HS-27A (cell line): ENCODE data around the gene PCDHB6.
"Not testable (repeated sequence)": the region's sequence is repeated elsewhere in the genome, so short reads cannot be mapped to it uniquely, and the experiment has no call there.

Source experiments
- DNase-seq: peaks from one replicate; pipeline ENCODE4 v3.0.0-alpha.2; 2012; ENCODE audit warnings: low read depth, missing footprints

Gene PCDHB6

DNA sequence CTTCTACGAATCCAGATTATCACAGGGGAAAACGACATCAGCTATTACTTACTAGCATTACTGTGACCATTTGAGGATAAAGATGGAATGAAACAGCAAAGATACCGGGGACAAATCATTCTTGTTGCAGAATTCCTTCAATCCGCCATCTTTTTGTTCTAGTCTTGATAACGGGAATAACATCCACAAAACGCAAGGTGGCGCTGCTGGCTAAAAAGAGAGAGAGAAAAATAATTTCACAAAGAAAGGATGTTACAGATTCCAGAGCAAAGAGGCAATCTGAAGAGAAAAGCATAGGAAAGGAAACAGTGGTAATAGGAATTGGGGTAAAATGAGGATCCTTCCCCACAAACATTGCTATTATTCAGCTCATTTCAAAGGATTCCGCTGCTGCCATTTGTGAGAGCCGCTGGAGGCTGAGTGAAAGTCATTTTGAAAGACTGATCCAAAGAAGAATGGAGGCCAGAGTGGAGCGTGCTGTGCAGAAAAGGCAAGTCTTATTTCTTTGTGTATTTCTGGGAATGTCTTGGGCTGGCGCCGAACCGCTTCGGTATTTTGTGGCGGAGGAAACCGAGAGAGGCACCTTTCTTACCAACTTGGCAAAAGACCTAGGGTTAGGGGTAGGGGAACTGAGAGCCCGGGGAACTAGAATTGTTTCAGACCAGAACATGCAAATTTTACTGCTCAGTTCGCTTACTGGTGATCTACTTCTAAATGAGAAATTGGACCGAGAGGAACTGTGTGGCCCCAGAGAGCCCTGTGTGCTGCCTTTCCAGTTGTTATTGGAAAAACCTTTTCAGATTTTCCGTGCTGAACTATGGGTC lies 22.7 kb downstream of the PCDHB6 start, which contains the start of gene PCDHB7:
Gene PCDHB7, plus strand, starts transcription at position 264 of the 824 bp plus-strand sequence. Its CDS starts 192 bp downstream, at position 456.
- DNase-seq: no peak

DNA sequence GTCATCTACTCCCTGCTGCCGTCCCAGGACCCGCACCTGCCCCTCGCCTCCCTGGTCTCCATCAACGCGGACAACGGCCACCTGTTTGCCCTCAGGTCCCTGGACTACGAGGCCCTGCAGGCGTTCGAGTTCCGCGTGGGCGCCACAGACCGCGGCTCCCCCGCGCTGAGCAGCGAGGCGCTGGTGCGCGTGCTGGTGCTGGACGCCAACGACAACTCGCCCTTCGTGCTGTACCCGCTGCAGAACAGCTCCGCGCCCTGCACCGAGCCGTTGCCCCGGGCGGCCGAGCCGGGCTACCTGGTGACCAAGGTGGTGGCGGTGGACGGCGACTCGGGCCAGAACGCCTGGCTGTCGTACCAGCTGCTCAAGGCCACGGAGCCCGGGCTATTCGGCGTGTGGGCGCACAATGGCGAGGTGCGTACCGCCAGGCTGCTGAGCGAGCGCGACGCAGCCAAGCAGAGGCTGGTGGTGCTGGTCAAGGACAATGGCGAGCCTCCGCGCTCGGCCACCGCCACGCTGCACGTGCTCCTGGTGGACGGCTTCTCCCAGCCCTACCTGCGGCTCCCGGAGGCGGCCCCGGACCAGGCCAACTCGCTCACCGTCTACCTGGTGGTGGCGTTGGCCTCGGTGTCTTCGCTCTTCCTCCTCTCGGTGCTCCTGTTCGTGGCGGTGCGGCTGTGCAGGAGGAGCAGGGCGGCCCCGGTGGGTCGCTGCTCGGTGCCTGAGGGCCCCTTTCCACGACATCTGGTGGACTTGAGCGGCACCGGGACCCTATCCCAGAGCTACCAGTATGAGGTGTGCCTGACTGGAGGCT lies 24.6 kb downstream of the PCDHB6 start:
- not testable (repeated sequence) for DNase-seq

DNA sequence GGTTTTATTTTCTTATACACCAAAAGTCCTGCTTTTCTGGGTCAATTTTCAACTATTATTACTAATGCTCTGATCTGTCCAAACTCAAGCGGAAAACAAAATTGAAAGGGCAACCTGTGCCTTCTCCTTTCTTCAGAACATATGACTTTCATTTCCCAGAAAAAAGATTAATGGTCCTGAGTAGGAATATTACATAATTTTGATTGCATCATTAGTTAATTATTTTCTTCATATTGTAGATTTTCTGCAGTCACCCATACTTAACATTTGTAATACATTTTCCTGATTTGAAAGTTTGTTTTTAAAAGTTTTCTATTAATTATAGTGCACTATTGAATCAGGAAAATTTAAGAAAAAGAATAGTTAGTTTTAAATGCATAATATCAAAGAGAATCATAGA lies 26.1 kb downstream of the PCDHB6 start:
- no peak for DNase-seq

GRCh38 chr5:141177577-141178191 lies 27.8 kb downstream of the PCDHB6 start, which contains the start of gene PCDHB8:
Gene PCDHB8, plus strand, starts transcription at chr5:141177790. Its CDS starts 245 bp downstream, at chr5:141178035.
- not testable (repeated sequence) for DNase-seq

GRCh38 chr5:141179371-141179770 lies 29.5 kb downstream of the PCDHB6 start:
- DNase-seq: not testable (repeated sequence)

DNA sequence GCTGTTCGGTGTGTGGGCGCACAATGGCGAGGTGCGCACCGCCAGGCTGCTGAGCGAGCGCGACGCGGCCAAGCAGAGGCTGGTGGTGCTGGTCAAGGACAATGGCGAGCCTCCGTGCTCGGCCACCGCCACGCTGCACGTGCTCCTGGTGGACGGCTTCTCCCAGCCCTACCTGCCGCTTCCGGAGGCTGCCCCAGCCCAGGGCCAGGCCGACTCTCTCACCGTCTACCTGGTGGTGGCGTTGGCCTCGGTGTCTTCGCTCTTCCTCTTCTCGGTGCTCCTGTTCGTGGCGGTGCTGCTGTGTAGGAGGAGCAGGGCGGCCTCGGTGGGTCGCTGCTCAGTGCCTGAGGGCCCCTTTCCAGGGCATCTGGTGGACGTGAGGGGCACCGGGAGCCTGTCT lies 30.0 kb downstream of the PCDHB6 start:
- DNase-seq: not testable (repeated sequence)

- no peak for DNase-seq
Measured at GRCh38 chr5:141180313-141180712, 30.5 kb downstream of the PCDHB6 start.

DNA sequence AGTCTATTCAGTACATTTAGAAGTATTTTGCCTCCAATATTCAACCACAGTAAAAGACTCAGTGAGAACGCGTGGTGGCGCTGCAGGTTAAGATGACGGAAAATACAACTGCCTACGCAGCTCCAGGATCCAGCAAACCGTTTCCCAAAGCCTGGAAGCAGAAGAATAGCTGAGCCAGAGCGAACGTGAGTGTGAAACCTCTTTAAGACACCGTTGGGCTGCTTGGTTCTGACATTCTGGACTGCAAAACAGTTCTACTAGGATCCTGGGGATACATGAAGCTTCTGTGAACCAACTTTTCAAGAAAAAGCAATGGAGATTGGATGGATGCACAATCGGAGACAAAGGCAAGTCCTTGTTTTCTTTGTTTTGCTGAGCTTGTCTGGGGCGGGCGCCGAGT lies 32.4 kb downstream of the PCDHB6 start, which contains the start of gene PCDHB16:
Gene PCDHB16, plus strand, starts transcription at position 140 of the 400 bp plus-strand sequence. Its CDS starts 173 bp downstream, at position 313.
- no peak for DNase-seq

- DNase-seq: not testable (repeated sequence)
Measured at GRCh38 chr5:141184117-141184855, 34.4 kb downstream of the PCDHB6 start.

DNA sequence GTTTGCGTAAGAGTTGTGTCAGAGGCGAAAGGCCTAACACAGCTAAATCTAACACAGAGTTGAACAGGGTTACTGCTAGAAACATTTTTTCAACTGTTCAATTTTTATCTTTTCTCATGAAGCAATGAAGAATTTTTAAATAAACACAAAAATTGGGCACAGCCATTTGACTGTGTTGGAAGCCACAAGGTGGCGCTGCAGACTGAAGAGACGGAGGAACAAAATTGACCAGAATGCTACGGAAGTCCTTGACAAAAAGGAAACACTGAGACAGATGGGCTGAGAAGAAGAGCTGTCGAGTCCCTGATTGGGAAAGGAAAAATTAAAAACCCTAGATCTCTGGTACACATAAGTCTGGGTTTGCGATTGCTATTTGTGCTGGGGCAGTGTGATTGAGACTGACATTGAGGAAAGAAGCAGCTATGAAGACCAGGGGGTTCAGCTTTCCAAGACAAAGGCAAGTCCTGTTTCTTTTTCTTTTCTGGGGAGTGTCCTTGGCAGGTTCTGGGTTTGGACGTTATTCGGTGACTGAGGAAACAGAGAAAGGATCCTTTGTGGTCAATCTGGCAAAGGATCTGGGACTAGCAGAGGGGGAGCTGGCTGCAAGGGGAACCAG lies 37.1 kb downstream of the PCDHB6 start, which contains the start of gene PCDHB9:
Gene PCDHB9, plus strand, starts transcription at position 265 of the 616 bp plus-strand sequence. Its CDS starts 158 bp downstream, at position 423.
- no peak for DNase-seq

DNA sequence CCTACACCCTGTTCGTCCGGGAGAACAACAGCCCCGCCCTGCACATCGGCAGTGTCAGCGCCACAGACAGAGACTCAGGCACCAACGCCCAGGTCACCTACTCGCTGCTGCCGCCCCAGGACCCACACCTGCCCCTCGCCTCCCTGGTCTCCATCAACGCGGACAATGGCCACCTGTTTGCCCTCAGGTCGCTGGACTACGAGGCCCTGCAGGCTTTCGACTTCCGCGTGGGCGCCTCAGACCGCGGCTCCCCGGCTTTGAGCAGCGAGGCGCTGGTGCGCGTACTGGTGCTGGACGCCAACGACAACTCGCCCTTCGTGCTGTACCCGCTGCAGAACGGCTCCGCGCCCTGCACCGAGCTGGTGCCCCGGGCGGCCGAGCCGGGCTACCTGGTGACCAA lies 38.8 kb downstream of the PCDHB6 start:
- DNase-seq: not testable (repeated sequence)

- not testable (repeated sequence) for DNase-seq
Measured at GRCh38 chr5:141189131-141189530, 39.3 kb downstream of the PCDHB6 start.

DNA sequence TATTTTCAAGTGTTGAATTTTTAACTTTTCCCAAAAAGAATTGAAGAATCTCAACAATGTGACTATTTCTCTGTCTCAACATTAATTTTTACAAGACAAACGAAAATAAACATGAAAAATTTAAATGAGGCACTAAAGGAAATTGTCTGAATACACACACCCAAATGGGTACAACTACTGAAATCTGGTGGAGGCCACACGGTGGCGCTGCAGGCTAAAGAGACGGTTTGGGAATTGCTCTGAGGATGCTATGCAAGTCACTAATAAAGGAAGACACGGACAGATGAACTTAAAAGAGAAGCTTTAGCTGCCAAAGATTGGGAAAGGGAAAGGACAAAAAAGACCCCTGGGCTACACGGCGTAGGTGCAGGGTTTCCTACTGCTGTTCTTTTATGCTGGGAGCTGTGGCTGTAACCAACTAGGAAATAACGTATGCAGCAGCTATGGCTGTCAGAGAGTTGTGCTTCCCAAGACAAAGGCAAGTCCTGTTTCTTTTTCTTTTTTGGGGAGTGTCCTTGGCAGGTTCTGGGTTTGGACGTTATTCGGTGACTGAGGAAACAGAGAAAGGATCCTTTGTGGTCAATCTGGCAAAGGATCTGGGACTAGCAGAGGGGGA lies 42.4 kb downstream of the PCDHB6 start, which contains the start of gene PCDHB10:
Gene PCDHB10, plus strand, starts transcription at position 244 of the 616 bp plus-strand sequence. Its CDS starts 200 bp downstream, at position 444.
- no peak for DNase-seq

DNA sequence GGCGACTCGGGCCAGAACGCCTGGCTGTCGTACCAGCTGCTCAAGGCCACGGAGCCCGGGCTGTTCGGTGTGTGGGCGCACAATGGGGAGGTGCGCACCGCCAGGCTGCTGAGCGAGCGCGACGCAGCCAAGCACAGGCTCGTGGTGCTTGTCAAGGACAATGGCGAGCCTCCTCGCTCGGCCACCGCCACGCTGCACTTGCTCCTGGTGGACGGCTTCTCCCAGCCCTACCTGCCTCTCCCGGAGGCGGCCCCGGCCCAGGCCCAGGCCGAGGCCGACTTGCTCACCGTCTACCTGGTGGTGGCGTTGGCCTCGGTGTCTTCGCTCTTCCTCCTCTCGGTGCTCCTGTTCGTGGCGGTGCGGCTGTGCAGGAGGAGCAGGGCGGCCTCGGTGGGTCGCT lies 44.5 kb downstream of the PCDHB6 start:
- not testable (repeated sequence) for DNase-seq

DNA sequence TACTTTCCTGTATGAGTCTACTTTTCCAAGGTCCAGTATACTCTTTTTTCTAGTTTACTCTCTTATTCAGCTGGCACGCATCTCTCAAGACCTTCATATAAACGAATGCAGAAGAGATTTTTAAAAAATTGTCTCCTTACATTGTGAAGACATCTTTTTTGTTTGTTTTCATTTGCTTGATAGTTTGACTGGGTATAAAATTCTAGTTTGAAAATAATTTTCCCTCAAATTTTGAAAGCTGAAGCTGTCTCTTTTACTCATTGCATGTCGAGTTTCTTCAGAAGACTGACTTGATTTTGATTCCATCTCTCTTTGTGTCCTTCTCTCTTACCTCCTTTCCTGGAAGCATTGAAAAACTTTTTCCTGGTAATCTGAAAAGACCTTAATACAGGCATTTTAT lies 46.5 kb downstream of the PCDHB6 start:
- no peak for DNase-seq

- DNase-seq: no peak
Measured at GRCh38 chr5:141199359-141200235, 49.7 kb downstream of the PCDHB6 start, which contains the start of gene PCDHB11. Gene PCDHB11, plus strand, starts transcription at chr5:141199627. Its CDS starts 148 bp downstream, at chr5:141199775.

- not testable (repeated sequence) for DNase-seq
Measured at GRCh38 chr5:141201126-141201525, 51.3 kb downstream of the PCDHB6 start.

GRCh38 chr5:141201646-141202045 lies 51.8 kb downstream of the PCDHB6 start:
- not testable (repeated sequence) for DNase-seq
